Measurements from ENCODE around the gene GAL.
"Not testable (repeated sequence)": the region's sequence is repeated elsewhere in the genome, so short reads cannot be mapped to it uniquely, and the experiment has no call there.

GAL gene, protein sequence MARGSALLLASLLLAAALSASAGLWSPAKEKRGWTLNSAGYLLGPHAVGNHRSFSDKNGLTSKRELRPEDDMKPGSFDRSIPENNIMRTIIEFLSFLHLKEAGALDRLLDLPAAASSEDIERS

GRCh38 chr11:68684385-68685356 is at the start of gene GAL:
GAL (plus strand) TSS chr11:68684544; CDS start chr11:68684924, 380 bp downstream.
- H3K27me3 Mint-ChIP-seq: peaks cover 65% of the 10 kb centered on the region
- DNase-seq (no peak), ATAC-seq (peak; percentile 70)
- no peak within 1 kb of the TSS for H3K27ac Mint-ChIP-seq
- H3K4me3 Mint-ChIP-seq: peak within 1 kb of the TSS; percentile 49 to 62
- H3K4me1 Mint-ChIP-seq: peaks cover 10% of the 10 kb centered on the region
- H3K9me3 Mint-ChIP-seq: no peaks in the 10 kb centered on the region

GRCh38 chr11:68634606-68635005 is 49.7 kb upstream of the GAL start:
- not testable (repeated sequence) for DNase-seq, ATAC-seq, H3K9me3 Mint-ChIP-seq, H3K4me3 Mint-ChIP-seq, H3K4me1 Mint-ChIP-seq, H3K27ac Mint-ChIP-seq
- H3K27me3 Mint-ChIP-seq: peaks cover 14% of the 10 kb centered on the region

- not testable (repeated sequence) for H3K27ac Mint-ChIP-seq, H3K4me1 Mint-ChIP-seq, DNase-seq, H3K4me3 Mint-ChIP-seq, ATAC-seq, H3K9me3 Mint-ChIP-seq
- H3K27me3 Mint-ChIP-seq: peaks cover 16% of the 10 kb centered on the region
These were observed 49.2 kb upstream of the GAL start for GRCh38 chr11:68635172-68635571.

- not testable (repeated sequence) for H3K4me1 Mint-ChIP-seq, H3K4me3 Mint-ChIP-seq, H3K9me3 Mint-ChIP-seq, ATAC-seq, H3K27ac Mint-ChIP-seq, DNase-seq
- H3K27me3 Mint-ChIP-seq: peaks cover 21% of the 10 kb centered on the region
These were observed 48.5 kb upstream of the GAL start for GRCh38 chr11:68635883-68636282.

GRCh38 chr11:68639322-68639721 is 45.0 kb upstream of the GAL start:
- ATAC-seq, DNase-seq, H3K9me3 Mint-ChIP-seq, H3K4me3 Mint-ChIP-seq, H3K4me1 Mint-ChIP-seq, H3K27ac Mint-ChIP-seq: not testable (repeated sequence)
- peaks cover 21% of the 10 kb centered on the region for H3K27me3 Mint-ChIP-seq

- Mint-ChIP-seq H3K4me1 (no peaks in the 10 kb centered on the region), H3K27me3 (peaks cover 10% of the 10 kb centered on the region), H3K27ac (no peak overlapping the region), H3K9me3 (peaks cover 5 to 19% of the 10 kb centered on the region in 2 donors), H3K4me3 (no peak overlapping the region)
- DNase-seq (no peak), ATAC-seq (no peak)
These were observed 42.5 kb upstream of the GAL start for GRCh38 chr11:68641880-68642279.

DNA sequence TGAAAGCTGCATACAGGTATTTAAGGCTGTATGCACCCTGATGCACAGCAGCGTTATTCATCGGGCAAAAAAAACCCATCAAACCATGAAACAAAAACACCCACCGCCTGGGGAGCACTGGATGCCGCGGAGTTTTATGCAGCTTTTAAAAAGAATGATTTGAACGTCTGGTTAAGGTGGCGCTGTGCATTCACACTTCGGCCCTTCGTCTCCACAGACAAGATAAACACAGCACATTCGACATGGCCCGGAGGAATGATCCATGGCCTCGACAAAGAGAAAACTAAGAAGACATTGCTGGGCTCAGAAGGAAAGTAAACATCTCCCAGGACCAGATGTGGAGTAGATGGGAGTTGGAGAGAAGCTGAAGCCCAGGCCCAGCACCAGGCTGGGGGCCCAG is 40.8 kb upstream of the GAL start:
- Mint-ChIP-seq H3K27me3 (peaks cover 16% of the 10 kb centered on the region), H3K9me3 (peaks cover 11 to 29% of the 10 kb centered on the region in 2 donors), H3K27ac (no peak overlapping the region), H3K4me3 (no peak overlapping the region), H3K4me1 (no peaks in the 10 kb centered on the region)
- DNase-seq: no peak
- ATAC-seq: no peak

- ATAC-seq (no peak), DNase-seq (no peak)
- Mint-ChIP-seq H3K9me3 (peaks cover 11 to 29% of the 10 kb centered on the region in 2 donors), H3K4me1 (no peaks in the 10 kb centered on the region), H3K27me3 (peaks cover 34% of the 10 kb centered on the region), H3K27ac (no peak overlapping the region), H3K4me3 (no peak overlapping the region)
These were observed 37.5 kb upstream of the GAL start for GRCh38 chr11:68646832-68647231.

GRCh38 chr11:68649851-68650555 is 34.3 kb upstream of the GAL start:
- Mint-ChIP-seq H3K4me1 (no peaks in the 10 kb centered on the region), H3K27me3 (peaks cover 44% of the 10 kb centered on the region), H3K4me3 (no peak overlapping the region), H3K27ac (no peak overlapping the region), H3K9me3 (peaks cover 11 to 19% of the 10 kb centered on the region in 2 donors)
- no peak for DNase-seq
- no peak for ATAC-seq

- Mint-ChIP-seq H3K27me3 (peaks cover 44% of the 10 kb centered on the region), H3K27ac (no peak overlapping the region), H3K4me3 (no peak overlapping the region), H3K9me3 (peaks cover 11 to 19% of the 10 kb centered on the region in 2 donors), H3K4me1 (no peaks in the 10 kb centered on the region)
- DNase-seq: no peak
- no peak for ATAC-seq
These were observed 33.5 kb upstream of the GAL start for GRCh38 chr11:68650801-68651200.

- no peak for DNase-seq
- peaks cover 44% of the 10 kb centered on the region for H3K27me3 Mint-ChIP-seq
- H3K27ac Mint-ChIP-seq: no peak overlapping the region
- no peak for ATAC-seq
- peaks cover 8 to 14% of the 10 kb centered on the region in 2 donors for H3K9me3 Mint-ChIP-seq
- no peaks in the 10 kb centered on the region for H3K4me1 Mint-ChIP-seq
- no peak overlapping the region for H3K4me3 Mint-ChIP-seq
These were observed 32.9 kb upstream of the GAL start for GRCh38 chr11:68651208-68651984.

DNA sequence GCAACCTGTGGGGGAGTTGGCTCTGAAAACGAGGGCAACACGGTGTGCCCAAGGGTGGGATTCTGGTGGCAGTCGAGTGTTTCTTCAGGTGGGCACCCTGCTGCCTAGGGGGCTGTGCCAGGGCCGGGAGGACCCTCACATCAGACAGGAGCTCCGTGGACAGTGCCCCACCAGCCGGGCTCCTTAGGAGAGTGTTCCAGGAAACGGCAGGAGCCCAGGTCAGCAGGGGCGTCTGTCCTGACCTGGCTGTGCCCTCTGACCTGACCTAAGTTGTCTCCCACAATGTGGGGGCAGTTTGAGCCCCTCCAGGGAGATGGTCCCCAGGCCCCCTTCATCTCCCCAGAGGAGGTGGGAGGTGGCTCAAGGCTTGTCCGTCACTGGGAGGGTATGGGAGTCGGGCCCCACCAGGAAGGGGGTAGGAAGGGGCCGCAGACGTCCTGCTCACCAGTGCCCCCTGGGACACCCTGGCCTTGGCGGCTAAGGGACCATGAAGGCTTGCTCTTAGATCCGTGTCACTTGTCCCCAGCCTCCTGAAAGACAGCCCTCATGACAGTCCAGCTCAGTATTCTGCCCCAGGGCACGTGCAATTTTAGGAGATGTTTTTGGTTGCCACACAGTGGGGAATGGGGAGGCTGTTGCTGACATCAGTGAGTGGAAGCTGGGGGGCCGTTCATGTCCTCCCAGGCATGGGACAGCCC is 32.2 kb upstream of the GAL start:
- DNase-seq: no peak
- no peak overlapping the region for H3K27ac Mint-ChIP-seq
- no peak for ATAC-seq
- peaks cover 42% of the 10 kb centered on the region for H3K27me3 Mint-ChIP-seq
- peaks cover 4 to 7% of the 10 kb centered on the region in 2 donors for H3K9me3 Mint-ChIP-seq
- H3K4me3 Mint-ChIP-seq: no peak overlapping the region
- H3K4me1 Mint-ChIP-seq: no peaks in the 10 kb centered on the region

DNA sequence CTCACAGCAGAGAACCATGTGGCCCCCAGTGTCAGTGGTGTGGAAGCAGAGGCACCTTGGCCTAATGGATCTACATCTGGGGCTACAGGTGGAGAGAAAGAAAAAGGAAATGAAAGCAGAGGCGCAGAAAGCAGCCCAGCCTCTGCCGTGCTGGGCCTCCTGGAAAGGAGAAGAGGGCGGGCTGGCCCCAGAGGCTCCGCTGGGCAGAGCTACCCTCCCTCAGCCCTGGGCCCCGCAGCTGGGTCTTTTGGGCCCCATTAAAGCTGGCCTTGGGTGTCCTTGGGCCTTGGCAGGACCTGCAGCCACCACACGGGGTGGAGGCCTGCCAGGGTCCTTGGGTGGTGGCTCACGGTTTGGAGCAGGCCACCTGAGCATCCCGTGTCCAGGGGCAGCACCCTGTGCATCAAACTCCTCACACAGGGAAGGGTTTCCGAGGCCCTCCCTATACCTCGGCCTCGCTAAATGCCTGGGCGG is 31.6 kb upstream of the GAL start:
- no peak overlapping the region for H3K27ac Mint-ChIP-seq
- no peak overlapping the region for H3K4me3 Mint-ChIP-seq
- H3K27me3 Mint-ChIP-seq: peaks cover 36% of the 10 kb centered on the region
- ATAC-seq (no peak), DNase-seq (no peak)
- no peaks in the 10 kb centered on the region for H3K4me1 Mint-ChIP-seq
- H3K9me3 Mint-ChIP-seq: peaks cover 0 to 1% of the 10 kb centered on the region in 2 donors

- Mint-ChIP-seq H3K27me3 (peaks cover 34% of the 10 kb centered on the region), H3K4me1 (no peaks in the 10 kb centered on the region), H3K27ac (no peak overlapping the region), H3K9me3 (no peaks in the 10 kb centered on the region), H3K4me3 (no peak overlapping the region)
- DNase-seq (no peak), ATAC-seq (no peak)
These were observed 30.6 kb upstream of the GAL start for GRCh38 chr11:68653486-68654430.

All from stimulated activated naive CD8-positive, alpha-beta T cell treated with anti-CD3 and anti-CD28 coated beads, Interleukin-15, amount 100 ng/mL, for 72 hours (primary cell).